Measurements from ENCODE around the gene DLG2. TPM values are rescaled to one million over a fixed set of nuclear protein-coding genes. Genes with fewer than 3 reads are reported as not detected.

DLG2 gene
- total and polyA plus RNA-seq, 4 donors, result 0.30 to 5.5 (median 0.68) TPM

GRCh38 chr11:85534806-85535205 lies 92.3 kb downstream of the DLG2 start:
- Histone ChIP-seq H3K4me1 (ENCODE audit: control insufficient read depth in 4 of 4, insufficient read depth in 4 of 4, low read length in 3 of 4) (no peaks in the 10 kb centered on the region), H3K9me3 (ENCODE audit: control insufficient read depth in 4 of 4, low read length in 3 of 4) (peaks cover 0 to 4% (median under 1%) of the 10 kb centered on the region in 4 donors), H3K36me3 (ENCODE audit: control insufficient read depth in 4 of 4, insufficient read depth in 3 of 4, low read depth in 1 of 4, low read length in 3 of 4) (no peaks in the 10 kb centered on the region), H3K4me3 (ENCODE audit: low read depth in 1 of 3, low read length in 3 of 3) (no peak overlapping the region), H3K9ac (ENCODE audit: low read depth in 1 of 2, low read length in 2 of 2) (no peak overlapping the region), H3K27me3 (ENCODE audit: control insufficient read depth in 4 of 4, insufficient read depth in 4 of 4, low read length in 3 of 4) (no peaks in the 10 kb centered on the region), H3K27ac (ENCODE audit: low read depth in 1 of 2, low read length in 2 of 2) (no peak overlapping the region)
- DNase-seq (ENCODE audit: low spot score), result no peak
- WGBS, result 95% methylated on average over 3 of the region's 3 CpGs
- no peak for TF ChIP-seq NR2F2 (IDR thresholded peaks at IDR 0.05)
- no peak for TF ChIP-seq ATF3 (IDR thresholded peaks at IDR 0.05)
- no peak for TF ChIP-seq HNF4G (IDR thresholded peaks at IDR 0.05)
- no peak for TF ChIP-seq FOXA2 (IDR thresholded peaks at IDR 0.05)
- no peak for TF ChIP-seq SP1 (IDR thresholded peaks at IDR 0.05)
- no peak for TF ChIP-seq TAF1 (conservative IDR thresholded peaks at IDR 0.05)
- TF ChIP-seq FOXA1 (IDR thresholded peaks at IDR 0.05), result no peak
- TF ChIP-seq REST (IDR thresholded peaks at IDR 0.05), result no peak
- TF ChIP-seq MAX (IDR thresholded peaks at IDR 0.05), result no peak
- TF ChIP-seq EGR1 (IDR thresholded peaks at IDR 0.05; ENCODE audit: low read depth in 2 of 2), result no peak
- TF ChIP-seq RXRA (IDR thresholded peaks at IDR 0.05), result no peak
- TF ChIP-seq CTCF (IDR thresholded peaks at IDR 0.05; ENCODE audit: low read depth, low read length, missing input control), result no peak
- TF ChIP-seq HNF4A (conservative IDR thresholded peaks at IDR 0.05), result no peak
- no peak for TF ChIP-seq RAD21 (IDR thresholded peaks at IDR 0.05)
- TF ChIP-seq GABPA (IDR thresholded peaks at IDR 0.05 in 1 of 2, conservative IDR thresholded peaks at IDR 0.05 in 1 of 2), result no peak
- TF ChIP-seq JUND (IDR thresholded peaks at IDR 0.05), result no peak
- no peak for TF ChIP-seq YY1 (IDR thresholded peaks at IDR 0.05)
- TF ChIP-seq ZBTB33 (IDR thresholded peaks at IDR 0.05), result no peak
